DMS 273 treated with DMSO at 0.1 percent for 48 hours (cell line): ENCODE measurements around the gene KCTD20.

Experiments
- DNase-seq: peaks from one replicate; lab custom pipeline; 2025; lab: John Stamatoyannopoulos, UW

The KCTD20 gene

GRCh38 chr6:36493859-36494258 is 51.1 kb downstream of the KCTD20 start:
- DNase-seq = no peak

DNA sequence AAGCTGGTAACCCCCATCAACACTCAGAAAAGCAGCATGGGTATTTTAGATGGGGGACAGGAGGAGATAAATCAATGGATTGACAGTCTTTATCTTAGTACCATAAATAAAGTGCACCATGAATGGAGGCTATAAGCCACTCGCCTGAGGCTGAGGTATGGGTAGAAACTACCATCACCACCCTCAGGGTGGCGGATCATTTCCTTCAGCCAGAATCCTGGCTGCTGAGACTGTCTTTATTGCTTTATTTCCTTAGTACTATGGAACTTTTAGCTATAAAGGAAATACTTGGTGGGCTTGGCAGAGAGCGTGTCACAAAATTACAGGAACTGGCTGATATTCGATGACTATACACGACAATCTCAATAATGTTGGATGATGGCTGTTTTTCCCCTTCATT is 52.3 kb downstream of the KCTD20 start:
- no peak for DNase-seq

GRCh38 chr6:36499918-36500317 is 57.1 kb downstream of the KCTD20 start:
- no peak for DNase-seq

GRCh38 chr6:36501686-36502085 is 58.9 kb downstream of the KCTD20 start:
- DNase-seq = no peak

DNA sequence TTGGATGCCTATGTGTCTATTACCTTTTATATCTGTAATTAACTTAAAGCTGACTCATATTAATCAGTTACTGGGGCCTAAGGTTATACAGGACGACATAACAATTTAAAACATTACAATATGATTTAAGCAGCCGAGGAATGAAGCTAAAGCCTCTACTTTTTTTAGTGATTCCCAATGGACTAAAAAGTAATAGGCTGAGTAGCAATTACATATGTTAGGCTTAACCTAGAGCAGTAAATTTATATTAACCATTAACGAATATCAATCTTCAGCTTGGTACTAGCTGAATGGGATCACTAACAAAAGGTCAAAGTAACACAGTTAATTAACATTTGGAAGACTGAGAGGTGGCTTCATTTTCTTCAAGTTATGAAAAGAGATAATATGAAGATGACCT is 61.4 kb downstream of the KCTD20 start:
- no peak for DNase-seq

GRCh38 chr6:36504982-36505381 is 62.2 kb downstream of the KCTD20 start:
- DNase-seq = no peak

- DNase-seq = no peak
Observed at GRCh38 chr6:36505744-36506534, 63.1 kb downstream of the KCTD20 start.

DNA sequence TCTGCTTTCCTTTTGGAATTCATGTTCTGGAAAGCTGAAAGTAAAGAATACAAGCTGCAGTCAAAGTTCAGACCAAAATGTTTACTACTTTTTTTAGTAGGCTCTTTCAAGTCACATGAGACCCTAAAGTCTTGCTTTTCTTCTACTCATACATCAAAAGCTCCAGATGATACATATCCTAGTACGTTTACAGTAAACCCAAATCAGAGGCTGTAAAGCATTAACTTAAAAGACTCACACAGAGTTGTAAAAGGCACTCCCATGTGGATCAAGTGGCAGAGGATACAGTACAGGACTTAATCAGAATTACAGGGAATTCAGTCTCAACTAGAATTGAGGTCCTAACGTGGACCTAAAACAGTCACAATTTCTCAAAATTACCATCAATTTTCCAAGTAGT is 63.8 kb downstream of the KCTD20 start:
- no peak for DNase-seq

- DNase-seq = no peak
Observed at GRCh38 chr6:36508532-36508931, 65.7 kb downstream of the KCTD20 start.

GRCh38 chr6:36510365-36510764 is 67.6 kb downstream of the KCTD20 start:
- no peak for DNase-seq

DNA sequence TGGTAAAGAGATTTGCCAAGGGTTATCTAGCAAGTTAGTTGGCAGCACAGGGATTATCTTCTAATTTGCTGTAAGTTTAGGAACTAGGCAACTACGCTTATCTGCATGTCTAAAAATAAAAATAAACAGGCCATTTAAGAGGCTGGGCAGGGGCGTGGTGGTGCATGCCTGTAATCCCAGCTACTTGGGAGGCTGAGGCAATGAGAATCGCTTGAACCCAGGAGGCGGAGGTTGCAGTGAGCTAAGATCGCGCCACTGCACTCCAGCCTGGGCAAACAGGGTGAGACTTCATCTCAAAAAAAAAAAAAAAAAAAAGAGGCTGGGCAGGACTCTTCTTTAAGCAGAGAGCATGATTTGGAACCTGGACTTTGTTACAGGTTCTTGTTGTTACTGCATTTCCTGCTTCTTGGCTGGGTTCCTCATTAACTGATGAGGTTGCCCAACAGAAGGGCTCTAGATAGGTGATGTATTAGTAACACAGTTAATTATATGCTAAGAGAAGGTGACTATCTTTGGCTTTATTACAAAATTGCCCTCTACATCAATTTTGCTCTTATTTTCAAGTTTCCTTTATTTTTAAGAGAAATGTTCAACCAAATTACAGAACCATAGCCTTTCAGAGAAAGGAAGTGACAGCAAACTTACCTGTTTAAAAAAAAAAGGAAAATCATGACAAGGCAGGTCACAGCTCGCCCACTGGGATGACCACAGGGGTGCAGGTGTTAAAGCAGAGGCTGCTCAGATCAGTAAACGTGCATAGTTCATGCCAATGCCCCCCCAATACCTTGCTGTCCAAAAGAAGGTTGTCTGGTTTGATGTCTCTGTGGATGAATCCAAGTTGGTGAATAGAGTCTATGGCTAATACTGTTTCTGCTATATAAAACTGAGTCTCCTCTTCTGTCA is 72.0 kb downstream of the KCTD20 start:
- DNase-seq = no peak

DNA sequence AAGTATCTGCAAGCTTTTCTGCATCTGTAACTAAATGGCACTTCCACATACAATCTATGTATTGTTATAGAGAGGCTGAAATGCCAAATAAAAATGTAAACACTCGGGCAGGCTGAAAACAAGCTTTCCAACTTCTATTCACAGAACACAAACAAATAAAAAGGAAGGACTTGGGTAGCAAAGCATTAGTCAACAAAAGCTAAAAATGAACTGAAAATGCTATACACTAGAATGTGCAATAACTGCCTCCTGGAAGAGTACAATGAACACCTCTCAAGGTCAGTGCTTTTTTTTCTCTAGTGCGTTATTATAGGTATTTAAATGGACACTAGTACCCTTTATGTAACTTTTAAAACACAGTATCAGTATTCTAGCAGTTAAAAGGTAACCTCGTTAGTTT is 73.0 kb downstream of the KCTD20 start:
- DNase-seq = no peak

GRCh38 chr6:36516559-36516958 is 73.8 kb downstream of the KCTD20 start:
- DNase-seq = no peak

- no peak for DNase-seq
Observed at GRCh38 chr6:36516988-36517387, 74.2 kb downstream of the KCTD20 start.

DNA sequence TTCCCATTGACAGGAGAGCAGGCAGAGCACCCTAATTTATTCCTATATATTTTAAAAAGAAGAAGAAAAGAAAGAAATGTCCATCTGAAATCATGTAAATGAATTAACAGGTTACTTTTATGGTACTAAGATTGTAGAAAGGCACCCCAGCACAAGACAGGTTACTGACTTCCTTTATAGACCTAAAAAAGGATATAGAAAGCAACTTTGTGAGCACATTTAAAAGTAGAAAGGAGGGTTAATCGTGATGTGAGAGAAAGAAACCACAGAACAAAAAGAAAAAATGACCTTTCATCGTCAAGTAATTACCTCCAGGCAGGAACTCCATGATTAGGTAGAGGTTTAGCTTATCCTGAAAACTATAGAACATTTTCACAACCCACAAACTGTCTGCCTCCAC is 74.6 kb downstream of the KCTD20 start:
- no peak for DNase-seq

DNA sequence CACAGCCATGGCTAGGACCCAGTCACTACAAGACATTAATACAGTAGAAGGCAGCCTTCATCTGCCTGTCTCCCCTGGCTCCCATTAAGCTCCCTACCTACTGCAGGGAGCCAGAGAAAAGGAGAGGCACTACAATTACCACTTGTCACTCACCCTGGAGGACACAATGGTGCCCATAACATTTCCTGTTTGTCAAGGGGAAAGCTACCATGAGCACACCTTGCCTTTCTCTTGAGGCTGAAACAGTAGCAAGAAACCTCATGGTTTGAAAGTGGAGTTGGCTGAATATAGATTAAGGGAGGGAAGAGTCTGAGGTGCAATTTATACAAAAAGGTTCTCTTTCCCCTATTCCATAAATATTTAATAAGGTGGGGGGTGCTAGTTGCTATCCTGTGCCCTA is 76.6 kb downstream of the KCTD20 start:
- no peak for DNase-seq

- no peak for DNase-seq
Observed at GRCh38 chr6:36523451-36523850, 80.7 kb downstream of the KCTD20 start.

- no peak for DNase-seq
Observed at GRCh38 chr6:36523936-36524499, 81.2 kb downstream of the KCTD20 start.

GRCh38 chr6:36524871-36525270 is 82.1 kb downstream of the KCTD20 start:
- DNase-seq = no peak

DNA sequence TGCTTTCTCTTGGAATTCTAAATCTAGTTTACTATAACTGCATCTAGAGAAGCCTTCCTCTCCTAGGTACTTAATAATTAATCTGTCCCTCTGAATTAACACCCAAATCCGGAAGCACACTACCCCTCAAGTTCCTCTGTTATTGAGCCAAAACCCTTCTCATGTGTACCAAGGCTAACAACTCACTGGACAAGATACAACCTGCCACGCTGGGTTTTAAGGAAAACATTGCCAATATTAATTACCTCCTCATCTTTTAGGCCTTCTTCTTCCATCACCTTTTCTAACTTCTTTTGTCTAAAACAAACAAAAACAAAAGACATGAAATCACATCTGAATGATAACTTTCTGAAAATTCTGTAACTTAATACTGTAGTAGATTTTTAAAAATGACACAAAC is 82.5 kb downstream of the KCTD20 start:
- no peak for DNase-seq

DNA sequence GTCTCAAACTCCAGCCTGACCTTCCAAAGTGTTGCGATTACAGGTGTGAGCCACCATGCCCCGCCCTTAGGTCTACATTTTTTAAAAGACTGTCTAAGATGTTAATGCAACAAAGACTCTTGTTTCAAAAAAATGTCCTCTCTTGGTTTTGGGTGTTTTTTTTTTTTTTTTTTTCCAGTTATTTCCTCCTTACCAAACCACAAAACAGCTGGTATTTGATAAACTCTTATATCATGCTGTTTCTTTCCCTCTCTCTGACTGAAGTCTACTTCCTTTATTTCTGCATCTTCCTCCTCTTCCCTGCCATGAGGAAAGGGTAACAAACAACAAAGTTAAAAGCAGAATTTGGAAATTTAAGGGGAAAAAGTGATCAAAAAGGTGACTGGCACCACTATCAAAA is 83.3 kb downstream of the KCTD20 start:
- DNase-seq = no peak

- DNase-seq = no peak
Observed at GRCh38 chr6:36533321-36533720, 90.5 kb downstream of the KCTD20 start.
